Cortex of kidney (tissue), 1 donor: ENCODE data around the gene SSBP4.

Experiments used
- DNase-seq: peaks from one replicate; lab custom pipeline; 2025; lab: John Stamatoyannopoulos, UW

SSBP4 gene

GRCh38 chr19:18433015-18433691 is 14.0 kb downstream of the SSBP4 start:
- DNase-seq: no peak

- DNase-seq: no peak
Observed at GRCh38 chr19:18433735-18434398, 14.7 kb downstream of the SSBP4 start.

GRCh38 chr19:18434411-18435175 is 15.4 kb downstream of the SSBP4 start:
- DNase-seq: no peak

DNA sequence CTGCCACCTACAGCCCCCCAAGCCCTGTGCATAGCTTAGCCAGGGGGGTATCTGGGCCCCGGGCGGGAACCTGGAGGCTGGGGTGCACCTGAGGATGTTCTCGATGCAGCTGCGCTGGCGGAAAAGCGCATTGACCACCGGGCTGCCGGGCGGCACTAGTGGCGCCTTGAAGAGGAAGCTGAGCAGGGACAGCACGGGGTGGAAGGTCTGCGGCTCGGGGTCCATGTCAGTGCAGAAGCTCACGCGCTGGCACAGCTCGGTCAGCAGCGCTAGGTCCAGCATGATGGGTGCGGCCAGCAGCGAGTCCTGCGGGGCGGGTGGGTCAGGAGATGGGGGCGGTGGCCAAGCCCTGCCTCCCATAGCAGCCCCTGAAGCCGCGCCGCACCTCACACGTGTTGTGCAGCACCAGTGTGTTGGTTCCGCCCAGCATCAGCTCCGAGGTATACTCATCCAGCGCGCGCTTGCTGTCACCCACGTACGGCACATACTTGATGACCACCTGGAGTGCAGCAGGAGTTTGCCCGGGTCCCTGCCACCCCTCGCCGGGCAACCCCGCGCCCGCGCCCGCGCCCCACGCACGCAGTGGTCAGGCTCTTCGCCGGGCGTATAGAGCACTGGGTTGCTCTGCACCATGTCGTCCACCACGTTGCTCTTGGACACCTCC is 16.1 kb downstream of the SSBP4 start:
- DNase-seq: no peak

GRCh38 chr19:18435842-18436670 is 16.9 kb downstream of the SSBP4 start:
- DNase-seq: no peak

DNA sequence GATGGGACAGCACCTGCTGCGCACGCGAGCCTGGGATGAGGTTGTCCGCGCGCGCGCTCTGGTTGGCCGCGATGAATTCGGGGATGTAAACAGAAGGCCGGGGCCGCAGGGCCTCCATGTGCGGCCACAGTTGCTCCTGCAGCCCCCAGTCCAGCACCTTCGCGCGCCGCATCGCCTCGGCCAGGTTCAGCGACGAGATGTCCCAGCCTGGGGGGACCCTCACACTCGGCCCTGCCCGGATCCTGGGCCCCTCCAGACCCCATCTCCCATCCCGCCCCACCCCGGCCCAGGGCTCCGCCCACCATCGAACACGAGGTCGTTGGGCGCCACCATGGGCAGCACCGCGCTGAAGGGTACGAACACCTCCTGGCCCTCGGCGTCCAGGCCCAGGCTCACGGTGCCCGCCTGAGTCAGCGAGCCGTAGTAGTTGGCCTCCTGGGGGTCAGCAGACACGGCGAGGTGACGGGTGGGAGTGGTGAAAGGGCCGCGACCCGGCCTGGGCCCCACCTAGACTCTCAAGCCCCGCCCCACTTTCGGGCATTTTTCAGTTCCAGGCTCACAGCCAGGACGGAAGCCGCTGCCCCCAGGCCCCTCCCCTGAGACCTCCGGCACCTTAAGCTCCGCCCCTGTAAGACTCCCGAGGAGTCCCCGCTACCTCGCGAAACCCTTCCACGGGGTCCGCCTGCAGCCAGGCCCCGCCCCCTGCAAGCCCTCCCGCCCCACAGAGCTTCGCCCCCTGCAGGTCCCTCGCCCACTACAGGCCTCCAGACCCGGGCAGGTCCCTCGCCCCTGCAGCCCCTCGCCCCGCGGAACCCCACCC is 17.7 kb downstream of the SSBP4 start:
- DNase-seq: no peak

GRCh38 chr19:18437491-18438330 is 18.5 kb downstream of the SSBP4 start, which contains the start of gene ISYNA1:
TSS of gene ISYNA1 (minus strand) at chr19:18438133. CDS start at chr19:18437979, 154 bp downstream.
- no peak for DNase-seq

DNA sequence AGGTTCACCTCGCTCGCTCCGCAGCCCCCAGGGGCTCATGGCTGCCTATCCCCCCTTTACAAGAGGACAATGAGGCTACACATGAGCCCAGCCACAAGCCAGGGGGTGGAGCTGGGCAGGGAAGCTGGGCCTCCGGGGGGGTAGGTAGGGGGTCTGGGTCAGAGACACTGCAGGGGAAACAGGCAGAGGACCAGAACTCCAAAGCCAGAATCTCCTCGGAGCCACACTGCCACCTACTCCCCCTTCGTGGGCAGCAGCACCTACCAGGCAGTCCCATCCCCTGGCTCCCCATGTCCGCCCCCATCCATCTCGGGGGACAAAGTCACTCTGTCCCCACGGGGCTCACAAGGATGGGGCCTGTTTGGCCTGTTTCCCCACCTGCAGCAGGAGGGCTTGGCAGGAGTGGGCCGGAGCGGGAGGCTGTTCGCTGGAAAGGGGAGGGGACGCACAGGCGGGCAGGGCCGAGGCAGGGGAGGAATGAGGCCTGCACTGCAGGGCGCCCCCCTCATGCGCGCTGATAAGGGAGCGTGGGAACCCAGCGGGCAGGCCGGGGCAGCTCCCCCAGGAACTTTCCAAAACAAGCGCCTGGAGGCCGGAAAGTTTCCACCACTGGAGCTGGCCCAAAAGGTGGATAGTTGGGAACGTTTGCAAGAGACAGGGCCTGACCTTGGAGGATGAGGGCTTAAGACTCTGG is 19.3 kb downstream of the SSBP4 start:
- DNase-seq: no peak

DNA sequence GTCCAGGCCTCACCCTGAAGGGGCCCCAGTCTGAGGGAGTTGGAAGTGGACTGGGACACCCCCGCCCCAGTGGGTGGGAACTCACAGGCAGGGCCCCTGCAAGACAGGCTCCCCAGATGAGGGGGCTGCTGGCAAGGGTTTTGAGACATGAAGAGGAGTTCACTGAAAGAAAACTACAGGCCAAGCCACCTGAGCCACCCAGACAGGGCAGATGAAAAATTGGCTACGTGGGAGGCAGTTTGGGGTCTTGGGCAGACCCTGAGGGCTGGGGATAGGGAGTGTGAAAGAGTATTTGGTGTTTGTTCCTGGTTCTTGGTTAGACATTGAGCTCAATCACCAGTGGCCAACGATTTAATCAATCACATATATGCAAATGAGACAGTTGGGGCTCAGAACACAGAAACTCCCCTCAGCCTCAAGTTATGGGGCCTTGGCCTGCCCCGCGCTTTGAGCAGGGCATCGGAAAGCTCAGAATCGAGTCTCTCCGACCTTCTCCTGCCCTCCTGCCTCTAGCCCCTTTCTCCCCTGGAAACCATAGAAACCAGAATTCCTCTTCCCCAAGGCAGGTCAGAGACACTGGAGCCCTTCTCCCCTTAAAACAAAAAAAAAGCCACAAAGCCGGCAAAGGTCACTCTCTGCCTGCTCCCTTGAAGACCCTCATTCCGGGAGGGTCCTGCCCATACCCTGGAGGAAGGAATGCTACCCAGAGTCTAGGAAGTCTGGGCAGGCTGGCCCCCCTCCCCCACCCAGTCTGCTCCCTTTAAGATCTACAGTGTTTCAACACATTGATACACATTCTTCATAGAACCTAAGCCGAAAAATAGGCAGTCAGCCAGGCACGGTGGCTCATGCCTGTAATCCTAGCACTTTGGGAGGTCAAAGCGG is 20.1 kb downstream of the SSBP4 start:
- no peak for DNase-seq

DNA sequence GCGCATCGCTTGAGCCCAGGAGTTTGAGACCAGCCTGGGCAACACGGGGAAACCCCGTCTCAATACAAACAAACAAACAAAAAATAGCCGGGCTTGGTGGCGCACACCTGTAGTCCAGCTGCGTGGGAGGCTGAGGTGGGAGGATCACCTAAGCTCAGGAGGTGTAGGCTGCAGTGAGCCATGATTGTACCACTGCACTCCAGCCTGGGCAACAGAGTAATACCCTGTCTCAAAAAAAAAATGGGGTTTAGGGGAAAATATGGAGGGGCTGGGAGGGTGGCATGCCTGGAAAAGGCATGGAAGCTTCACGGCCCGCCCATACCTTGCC is 20.7 kb downstream of the SSBP4 start:
- no peak for DNase-seq

GRCh38 chr19:18440415-18440877 is 21.2 kb downstream of the SSBP4 start:
- DNase-seq: no peak

GRCh38 chr19:18440936-18441803 is 22.0 kb downstream of the SSBP4 start:
- DNase-seq: no peak

GRCh38 chr19:18441804-18442788 is 22.9 kb downstream of the SSBP4 start:
- DNase-seq: no peak

DNA sequence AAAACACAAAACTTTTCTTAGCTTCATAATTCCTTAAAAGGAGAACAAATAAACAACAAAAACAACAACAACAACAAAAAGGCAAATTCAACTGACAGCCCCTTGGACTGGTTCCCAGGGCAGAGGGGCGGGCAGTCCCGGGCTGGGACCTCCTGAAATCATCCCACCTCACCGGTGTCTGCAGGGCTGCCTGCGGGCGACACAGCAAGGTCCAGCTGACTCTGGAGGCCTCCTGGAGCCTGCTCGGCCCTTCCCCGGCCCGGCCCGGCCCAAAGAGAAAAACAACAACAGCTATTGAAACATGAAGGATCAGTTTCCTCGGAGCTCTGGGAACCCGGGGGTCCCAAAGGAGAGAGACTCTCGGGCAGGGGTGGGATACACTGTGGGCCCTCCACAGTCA is 23.7 kb downstream of the SSBP4 start:
- no peak for DNase-seq

GRCh38 chr19:18443406-18443805 is 24.2 kb downstream of the SSBP4 start:
- no peak for DNase-seq

GRCh38 chr19:18443831-18444230 is 24.6 kb downstream of the SSBP4 start:
- no peak for DNase-seq
